Glutamatergic neuron (in vitro differentiated cells): ENCODE results near the gene GNL2. TPM values are rescaled to one million over a fixed set of nuclear protein-coding genes. Genes with fewer than 3 reads are reported as not detected.
"Not testable (repeated sequence)": the region's sequence is repeated elsewhere in the genome, so short reads cannot be mapped to it uniquely, and the experiment has no call there.

Experiments
- DNase-seq: peaks from one replicate; pipeline ENCODE4 v3.0.0; 2022
- H3K27ac Mint-ChIP-seq: one replicate; pipeline ENCODE4 v1.8.0; 2020; ENCODE audit warnings: mild to moderate bottlenecking, mixed read lengths, inconsistent platforms; ENCODE audit not compliant: unreplicated experiment
- H3K27me3 Mint-ChIP-seq: one replicate; pipeline ENCODE4 v1.8.0; 2020; ENCODE audit warnings: mild to moderate bottlenecking, moderate library complexity, mixed read lengths, inconsistent platforms; ENCODE audit not compliant: unreplicated experiment
- H3K36me3 Mint-ChIP-seq: one replicate; pipeline ENCODE4 v1.8.0; 2020; ENCODE audit warnings: mild to moderate bottlenecking, mixed read lengths, inconsistent platforms; ENCODE audit not compliant: unreplicated experiment
- H3K4me1 Mint-ChIP-seq: one replicate; pipeline ENCODE4 v1.8.0; 2020; ENCODE audit warnings: mild to moderate bottlenecking, low read depth, mixed read lengths, inconsistent platforms; ENCODE audit not compliant: unreplicated experiment
- H3K4me3 Mint-ChIP-seq: one replicate; pipeline ENCODE4 v1.8.0; 2020; ENCODE audit warnings: mild to moderate bottlenecking, mixed read lengths, inconsistent platforms; ENCODE audit not compliant: unreplicated experiment
- H3K9me3 Mint-ChIP-seq: one replicate; pipeline ENCODE4 v1.8.0; 2020; ENCODE audit warnings: mild to moderate bottlenecking, moderate library complexity, mixed read lengths, inconsistent platforms; ENCODE audit not compliant: unreplicated experiment
- CTCF ChIP-seq: fragments of 200-600 bp; sonication (generic); IDR thresholded peaks from one replicate; pipeline ENCODE4 v1.5.0; 2021; ENCODE audit not compliant: partially characterized antibody, unreplicated experiment
- total RNA-seq: library from RNA; stranded (reverse); fragmentation: NEBNext Ultra II Directional; extraction: Animal tissue kit (Norgen Biotek cat#: 25700); gene quantifications from one replicate; pipeline ENCODE4 v1.2.1, GENCODE V29; 2021; ENCODE audit not compliant: unreplicated experiment

Gene GNL2
- total RNA-seq, 1 donor from 2014 or later: 50.0 TPM

DNA sequence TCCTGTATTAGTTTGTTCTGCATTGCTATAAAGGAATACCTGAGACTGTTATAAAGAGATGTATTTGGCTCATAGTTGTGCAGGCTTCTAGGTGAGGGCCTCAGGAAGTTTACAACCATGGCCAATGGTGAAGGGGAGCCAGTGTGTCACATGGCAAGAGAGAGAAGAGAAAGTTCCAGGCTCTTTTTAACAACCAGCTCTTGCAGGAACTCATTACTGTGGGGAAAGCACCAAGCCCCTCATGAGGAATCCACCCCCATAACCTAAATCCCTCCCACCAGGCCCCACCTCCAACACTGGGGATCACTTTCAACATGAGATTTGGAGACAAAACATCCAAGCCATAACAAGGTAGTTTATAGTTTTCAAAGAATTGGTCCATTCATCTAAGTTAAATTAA, 76.1 kb downstream of the GNL2 start:
- Mint-ChIP-seq H3K27ac (no peak overlapping the region), H3K4me3 (no peak overlapping the region), H3K36me3 (no peaks in the 10 kb centered on the region), H3K4me1 (peaks cover 9% of the 10 kb centered on the region), H3K27me3 (peaks cover 2% of the 10 kb centered on the region), H3K9me3 (no peaks in the 10 kb centered on the region)
- no peak for TF ChIP-seq CTCF
- no peak for DNase-seq

GRCh38 chr1:37518929-37519328, 76.8 kb downstream of the GNL2 start:
- not testable (repeated sequence) for H3K27me3 Mint-ChIP-seq, H3K36me3 Mint-ChIP-seq, H3K4me1 Mint-ChIP-seq, H3K4me3 Mint-ChIP-seq, H3K27ac Mint-ChIP-seq, H3K9me3 Mint-ChIP-seq, DNase-seq

DNA sequence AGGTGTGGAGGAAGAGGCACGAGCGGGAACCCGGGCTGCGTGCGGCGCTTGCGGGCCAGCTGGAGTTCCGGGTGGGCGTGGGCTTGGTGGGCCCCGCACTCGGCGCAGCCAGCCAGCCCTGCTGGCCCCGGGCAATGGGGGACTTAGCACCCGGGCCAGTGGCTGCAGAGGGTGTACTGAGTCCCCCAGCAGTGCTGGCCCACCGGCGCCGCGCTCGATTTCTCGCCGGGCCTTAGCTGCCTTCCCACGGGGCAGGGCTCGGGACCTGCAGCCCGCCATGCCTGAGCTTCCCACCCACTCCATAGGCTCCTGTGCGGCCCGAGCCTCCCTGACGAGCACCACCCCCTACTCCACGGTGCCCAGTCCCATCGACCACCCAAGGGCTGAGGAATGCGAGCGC, 77.5 kb downstream of the GNL2 start:
- not testable (repeated sequence) for H3K36me3 Mint-ChIP-seq, DNase-seq, H3K4me3 Mint-ChIP-seq, H3K27ac Mint-ChIP-seq, H3K27me3 Mint-ChIP-seq, H3K9me3 Mint-ChIP-seq
- peaks cover 12% of the 10 kb centered on the region for H3K4me1 Mint-ChIP-seq

DNA sequence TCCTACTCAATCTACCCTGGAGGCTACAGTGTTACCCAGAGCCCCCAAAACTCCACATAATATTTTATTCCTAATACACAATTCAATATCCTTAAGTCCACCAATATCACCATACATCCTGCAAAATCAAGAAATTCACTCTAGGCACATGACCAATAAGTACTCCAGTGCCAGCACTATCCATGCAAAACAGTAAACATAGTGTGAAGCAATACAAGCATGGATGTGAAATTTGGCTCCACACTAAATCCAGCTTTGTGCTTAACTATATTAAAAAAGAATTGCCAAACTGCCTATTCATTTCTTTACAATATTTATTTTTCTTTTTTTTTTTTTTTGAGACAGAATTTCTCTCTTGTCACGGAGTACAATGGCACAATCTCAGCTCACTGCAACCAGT, 78.2 kb downstream of the GNL2 start:
- Mint-ChIP-seq H3K27me3 (peaks cover 2% of the 10 kb centered on the region), H3K4me1 (peaks cover 12% of the 10 kb centered on the region), H3K36me3 (no peaks in the 10 kb centered on the region), H3K9me3 (peaks cover 2% of the 10 kb centered on the region), H3K4me3 (no peak overlapping the region), H3K27ac (no peak overlapping the region)
- no peak for DNase-seq
- TF ChIP-seq CTCF: no peak

Other genes starting within 250 kb of the GNL2 start
- gene ZC3H12A, start 121.4 kb downstream of the GNL2 start, total RNA-seq: 1.3 TPM
- 61.5 TPM for gene MEAF6, start 81.2 kb downstream of the GNL2 start, total RNA-seq
- gene SNIP1, start 41.6 kb downstream of the GNL2 start, total RNA-seq: 20.1 TPM
- 12.2 TPM for gene DNALI1, start 39.0 kb downstream of the GNL2 start, total RNA-seq
- not detected for gene RSPO1, start 39.0 kb upstream of the GNL2 start, total RNA-seq
- gene CDCA8, start 96.6 kb upstream of the GNL2 start, total RNA-seq: 10.4 TPM
- 4.8 TPM for gene EPHA10, start 169.2 kb upstream of the GNL2 start, total RNA-seq
- 112 TPM for gene MANEAL, start 197.9 kb upstream of the GNL2 start, total RNA-seq
- 57.3 TPM for gene C1orf122, start 211.9 kb upstream of the GNL2 start, total RNA-seq
- gene YRDC, start 212.3 kb upstream of the GNL2 start, total RNA-seq: 14.9 TPM